Measurements from ENCODE around the gene PXMP2. TPM values are rescaled to one million over a fixed set of nuclear protein-coding genes. Genes with fewer than 3 reads are reported as not detected.

PXMP2 gene
- total RNA-seq, 1 donor from 2014 or later: 18.6 TPM

DNA sequence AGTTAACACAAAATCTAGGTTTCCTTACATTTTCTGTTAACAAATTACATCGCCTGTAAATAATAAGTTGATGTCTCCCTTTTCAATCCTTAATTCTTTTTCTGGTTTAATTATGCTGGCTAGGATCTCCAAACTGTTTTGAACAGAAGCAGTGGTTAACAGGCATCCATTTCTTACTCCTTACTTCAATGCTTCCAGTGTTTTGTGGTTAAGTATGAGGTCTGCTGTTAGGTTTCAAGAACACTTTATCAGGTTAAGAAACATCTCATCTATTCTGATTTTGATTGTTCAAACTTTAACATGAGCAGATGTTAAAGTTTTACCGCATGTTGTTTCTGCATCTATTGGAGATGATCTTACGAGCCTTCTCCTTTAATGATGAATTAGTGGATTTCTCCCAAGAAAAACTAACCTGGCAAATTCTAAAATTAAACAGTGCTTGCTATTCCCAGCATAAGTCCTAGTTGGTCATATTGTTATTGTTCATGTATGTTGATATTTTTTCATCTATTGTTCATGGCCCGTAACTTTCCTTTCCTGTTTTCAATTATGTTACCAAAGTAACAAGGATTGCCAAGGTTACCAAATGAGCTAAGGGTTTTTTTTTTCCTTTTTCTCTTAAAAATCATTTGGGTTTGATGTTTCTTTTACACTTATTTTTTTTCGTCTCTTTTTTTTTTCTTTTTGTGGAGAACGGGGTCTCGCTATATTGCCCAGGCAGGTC is 33.7 kb upstream of the PXMP2 start:
- peaks cover 37% of the 10 kb centered on the region for H3K36me3 Mint-ChIP-seq

DNA sequence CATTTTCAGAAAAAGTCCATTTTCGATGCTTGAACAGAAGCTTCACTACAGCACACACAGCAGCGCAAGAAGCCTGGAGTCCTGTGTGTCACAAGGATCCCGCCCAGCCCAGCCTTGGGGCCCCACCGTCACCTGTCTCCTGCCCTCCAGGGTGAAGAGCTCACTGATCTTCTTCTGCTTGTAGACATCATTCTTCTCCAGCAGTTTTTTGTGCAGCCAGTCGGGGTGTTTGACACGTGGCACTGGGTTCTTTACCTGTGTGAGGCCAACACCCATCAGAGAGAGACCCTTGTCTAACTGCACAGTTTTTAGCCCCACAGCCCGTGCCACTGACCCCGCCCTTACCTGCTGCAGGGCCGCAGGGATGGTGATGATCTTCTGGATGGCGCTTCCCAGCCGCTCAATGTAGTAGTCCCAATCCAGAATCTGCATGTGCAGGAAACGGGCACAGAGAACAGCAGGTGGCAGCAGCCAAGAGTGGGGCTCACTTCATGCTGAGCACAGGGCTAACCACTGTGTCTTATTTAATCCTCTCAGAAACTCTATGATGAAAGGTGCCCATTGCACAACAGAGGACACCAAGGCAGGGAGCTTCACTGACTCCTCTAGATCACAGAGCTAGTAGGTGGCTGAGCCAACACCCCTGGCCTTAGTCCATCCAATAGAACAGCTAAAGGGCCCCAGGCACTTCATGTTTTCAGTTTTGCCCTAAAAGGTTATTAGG is 30.2 kb upstream of the PXMP2 start:
- no peaks in the 10 kb centered on the region for H3K4me1 ChIP-seq
- H3K4me2 ChIP-seq: no peak overlapping the region
- H3K4me3 ChIP-seq: no peak overlapping the region
- no peak for DNase-seq (ENCODE audit: low spot score)
- no peak overlapping the region for H3K9ac ChIP-seq
- no peaks in the 10 kb centered on the region for H3F3A ChIP-seq (ENCODE audit: low read depth)
- TF ChIP-seq, protein P1, sequence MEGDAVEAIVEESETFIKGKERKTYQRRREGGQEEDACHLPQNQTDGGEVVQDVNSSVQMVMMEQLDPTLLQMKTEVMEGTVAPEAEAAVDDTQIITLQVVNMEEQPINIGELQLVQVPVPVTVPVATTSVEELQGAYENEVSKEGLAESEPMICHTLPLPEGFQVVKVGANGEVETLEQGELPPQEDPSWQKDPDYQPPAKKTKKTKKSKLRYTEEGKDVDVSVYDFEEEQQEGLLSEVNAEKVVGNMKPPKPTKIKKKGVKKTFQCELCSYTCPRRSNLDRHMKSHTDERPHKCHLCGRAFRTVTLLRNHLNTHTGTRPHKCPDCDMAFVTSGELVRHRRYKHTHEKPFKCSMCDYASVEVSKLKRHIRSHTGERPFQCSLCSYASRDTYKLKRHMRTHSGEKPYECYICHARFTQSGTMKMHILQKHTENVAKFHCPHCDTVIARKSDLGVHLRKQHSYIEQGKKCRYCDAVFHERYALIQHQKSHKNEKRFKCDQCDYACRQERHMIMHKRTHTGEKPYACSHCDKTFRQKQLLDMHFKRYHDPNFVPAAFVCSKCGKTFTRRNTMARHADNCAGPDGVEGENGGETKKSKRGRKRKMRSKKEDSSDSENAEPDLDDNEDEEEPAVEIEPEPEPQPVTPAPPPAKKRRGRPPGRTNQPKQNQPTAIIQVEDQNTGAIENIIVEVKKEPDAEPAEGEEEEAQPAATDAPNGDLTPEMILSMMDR (IDR thresholded peaks at IDR 0.05): no peak
- TF ChIP-seq EZH2 (IDR thresholded peaks at IDR 0.05) (no peak), EZH2phosphoT487 (IDR thresholded peaks at IDR 0.05) (no peak)
- Mint-ChIP-seq H3K4me3 (no peak overlapping the region), H3K36me3 (peaks cover 38% of the 10 kb centered on the region), H3K27me3 (ENCODE audit: insufficient read depth, low read depth) (no peaks in the 10 kb centered on the region), H3K9me3 (no peaks in the 10 kb centered on the region), H3K27ac (no peak overlapping the region), H3K4me1 (no peaks in the 10 kb centered on the region)
- H3K79me2 ChIP-seq (ENCODE audit: low read depth): no peaks in the 10 kb centered on the region
- no peaks in the 10 kb centered on the region for H4K20me1 ChIP-seq (ENCODE audit: low read depth)
- peaks cover 11% of the 10 kb centered on the region for H3K36me3 ChIP-seq
- H3K9me3 ChIP-seq (ENCODE audit: low read depth): no peaks in the 10 kb centered on the region
- H3K27me3 ChIP-seq: no peaks in the 10 kb centered on the region
- H3K27ac ChIP-seq: no peak overlapping the region
- H2AFZ ChIP-seq (replicated peaks): no peak overlapping the region

More for the DNA sequence above, 33.7 kb upstream of the PXMP2 start:
- H3K9me3 ChIP-seq (ENCODE audit: low read depth): no peaks in the 10 kb centered on the region
- no peak overlapping the region for H3K4me3 ChIP-seq
- peaks cover 6% of the 10 kb centered on the region for H4K20me1 ChIP-seq (ENCODE audit: low read depth)
- H3K4me1 ChIP-seq: no peaks in the 10 kb centered on the region
- Mint-ChIP-seq H3K4me1 (no peaks in the 10 kb centered on the region), H3K9me3 (no peaks in the 10 kb centered on the region), H3K27ac (no peak overlapping the region), H3K27me3 (ENCODE audit: insufficient read depth, low read depth) (peaks cover 2% of the 10 kb centered on the region), H3K4me3 (no peak overlapping the region)
- TF ChIP-seq EZH2phosphoT487 (IDR thresholded peaks at IDR 0.05) (no peak), EZH2 (IDR thresholded peaks at IDR 0.05) (no peak)
- TF ChIP-seq, protein P1 (IDR thresholded peaks at IDR 0.05): no peak
- peaks cover 11% of the 10 kb centered on the region for H3K36me3 ChIP-seq
- no peak for DNase-seq (ENCODE audit: low spot score)
- H2AFZ ChIP-seq (replicated peaks): no peak overlapping the region
- no peaks in the 10 kb centered on the region for H3K27me3 ChIP-seq
- H3K4me2 ChIP-seq: no peak overlapping the region
- H3F3A ChIP-seq (ENCODE audit: low read depth): no peaks in the 10 kb centered on the region
- no peak overlapping the region for H3K27ac ChIP-seq
- H3K79me2 ChIP-seq (ENCODE audit: low read depth): no peaks in the 10 kb centered on the region
- no peak overlapping the region for H3K9ac ChIP-seq

DNA sequence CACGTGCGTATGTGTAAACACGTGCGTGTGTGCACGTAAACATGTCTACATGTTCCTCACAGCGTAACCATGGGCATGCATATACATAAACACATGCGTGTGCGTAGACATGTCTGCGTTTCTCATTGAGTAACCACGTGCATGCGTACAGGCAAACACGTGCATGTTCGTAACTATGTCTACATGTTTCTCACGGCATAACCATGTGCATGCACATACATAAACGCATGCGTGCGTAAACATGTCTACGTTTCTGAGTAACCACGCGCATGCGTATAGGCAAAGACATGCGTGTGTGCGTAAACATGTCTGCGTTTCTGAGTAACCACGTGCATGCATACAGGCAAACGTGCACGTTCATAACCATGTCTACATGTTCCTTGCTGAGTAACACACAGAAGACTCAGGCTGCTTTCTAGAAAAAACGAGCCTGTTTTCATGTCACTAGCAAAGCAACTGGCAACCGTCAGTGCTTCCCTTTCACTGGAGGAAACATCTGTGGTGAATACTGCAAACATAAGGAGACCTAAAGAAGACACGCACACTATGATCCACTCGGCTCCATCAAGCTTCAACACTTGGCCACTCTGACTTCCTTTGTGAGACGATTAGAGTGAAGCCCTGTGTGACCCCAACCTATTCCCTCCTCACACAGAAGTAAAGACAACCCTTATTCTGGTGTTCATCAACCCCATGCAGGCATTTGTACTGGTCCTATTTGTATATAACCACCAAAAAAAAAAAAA is 29.1 kb upstream of the PXMP2 start:
- peaks cover 11% of the 10 kb centered on the region for H3K36me3 ChIP-seq
- no peaks in the 10 kb centered on the region for H3K9me3 Mint-ChIP-seq
- no peak for DNase-seq (ENCODE audit: low spot score)
- no peak overlapping the region for H3K4me3 ChIP-seq
- no peak overlapping the region for H3K4me2 ChIP-seq
- H3K36me3 Mint-ChIP-seq: peaks cover 42% of the 10 kb centered on the region
- no peak overlapping the region for H3K27ac ChIP-seq
- H3K27ac Mint-ChIP-seq: no peak overlapping the region
- H3K4me3 Mint-ChIP-seq: no peak overlapping the region
- no peaks in the 10 kb centered on the region for H3K79me2 ChIP-seq (ENCODE audit: low read depth)
- TF ChIP-seq, protein P1 (IDR thresholded peaks at IDR 0.05): no peak
- no peak for TF ChIP-seq EZH2phosphoT487 (IDR thresholded peaks at IDR 0.05)
- no peak for TF ChIP-seq EZH2 (IDR thresholded peaks at IDR 0.05)
- no peaks in the 10 kb centered on the region for H3K27me3 Mint-ChIP-seq (ENCODE audit: insufficient read depth, low read depth)
- H2AFZ ChIP-seq (replicated peaks): no peak overlapping the region
- no peaks in the 10 kb centered on the region for H3F3A ChIP-seq (ENCODE audit: low read depth)
- no peaks in the 10 kb centered on the region for H3K4me1 Mint-ChIP-seq
- no peaks in the 10 kb centered on the region for H3K4me1 ChIP-seq
- H4K20me1 ChIP-seq (ENCODE audit: low read depth): no peaks in the 10 kb centered on the region
- H3K9me3 ChIP-seq (ENCODE audit: low read depth): no peaks in the 10 kb centered on the region
- no peaks in the 10 kb centered on the region for H3K27me3 ChIP-seq
- no peak overlapping the region for H3K9ac ChIP-seq

All from neural progenitor cell (in vitro differentiated cells).